Muscle of leg (tissue), 11 donors: ENCODE data around the gene SYTL1. TPM values are rescaled to one million over a fixed set of nuclear protein-coding genes. Genes with fewer than 3 reads are reported as not detected.

Experiments
- DNase-seq: peaks from one replicate; pipeline ENCODE4 v3.0.0; 2013
- H3K27ac ChIP-seq: one replicate; pipeline ENCODE4 v1.5.1; 2013; ENCODE audit warnings: mild to moderate bottlenecking, low read length, control low read depth
- H3K27me3 ChIP-seq: one replicate; pipeline ENCODE4 v1.6.1; 2013; ENCODE audit warnings: low read length; ENCODE audit not compliant: control insufficient read depth, insufficient read depth
- H3K36me3 ChIP-seq: one replicate; pipeline ENCODE4 v1.6.1; 2013; ENCODE audit warnings: low read length; ENCODE audit not compliant: control insufficient read depth, insufficient read depth
- H3K4me1 ChIP-seq: one replicate; pipeline ENCODE4 v1.6.1; 2013; ENCODE audit warnings: low read length; ENCODE audit not compliant: control insufficient read depth, insufficient read depth
- H3K4me3 ChIP-seq: one replicate; pipeline ENCODE4 v1.5.1; 2013; ENCODE audit warnings: low read length, control low read depth
- H3K9me3 ChIP-seq: replicated peaks from 2 replicates; pipeline ENCODE4 v1.6.1; 2013; ENCODE audit warnings: low read depth, low read length; ENCODE audit not compliant: control insufficient read depth
- WGBS: methylation state at CpG from one replicate; pipeline ENCODE4 v1.1.5; 2013; ENCODE audit warnings: missing lambda C conversion rate; ENCODE audit not compliant: insufficient coverage; 5-methylcytosine and 5-hydroxymethylcytosine counted together
- polyA plus RNA-seq, 8 donors: library from polyadenylated mRNA; unstranded; fragments of 120-200 nt; gene quantifications; one replicate each; pipeline versions ENCODE4 v1.2.1 to v1.2.3, GENCODE V29; 2013; ENCODE audit warnings: inconsistent platforms in 1 of 8, low replicate concordance in 1 of 8; ENCODE audit not compliant: insufficient read length in 8 of 8, insufficient read depth in 1 of 8
- total RNA-seq: library from RNA; stranded (reverse); fragments of 120-200 nt; gene quantifications from one replicate; pipeline ENCODE4 v1.2.4, GENCODE V29; 2013

Gene SYTL1
- total and polyA plus RNA-seq, 9 donors: 0.62 to 4.8 (median 1.2) TPM

- no peak for DNase-seq
- Histone ChIP-seq H3K4me3 (no peak overlapping the region), H3K27me3 (no peaks in the 10 kb centered on the region), H3K4me1 (peaks cover 76% of the 10 kb centered on the region), H3K9me3 (no peaks in the 10 kb centered on the region), H3K36me3 (peaks cover 3% of the 10 kb centered on the region), H3K27ac (peak overlapping the region; percentile 21)
- WGBS: 92% methylated on average over 3 of the region's 4 CpGs
Measured at GRCh38 chr1:27398405-27399149, 56.8 kb downstream of the SYTL1 start.

- WGBS: 41% methylated on average over 9 of the region's 19 CpGs
- Histone ChIP-seq H3K27ac (peak overlapping the region; percentile 42), H3K4me3 (no peak overlapping the region), H3K27me3 (no peaks in the 10 kb centered on the region), H3K36me3 (peaks cover 3% of the 10 kb centered on the region), H3K9me3 (no peaks in the 10 kb centered on the region), H3K4me1 (peaks cover 85% of the 10 kb centered on the region)
- DNase-seq: no peak
Measured at GRCh38 chr1:27399251-27400025, 57.6 kb downstream of the SYTL1 start.

- DNase-seq: no peak
- Histone ChIP-seq H3K4me1 (peaks cover 86% of the 10 kb centered on the region), H3K4me3 (no peak overlapping the region), H3K36me3 (peaks cover 7% of the 10 kb centered on the region), H3K9me3 (no peaks in the 10 kb centered on the region), H3K27ac (no peak overlapping the region), H3K27me3 (no peaks in the 10 kb centered on the region)
- WGBS: 53% methylated on average over 9 of the region's 13 CpGs
Measured at GRCh38 chr1:27400082-27400962, 58.5 kb downstream of the SYTL1 start.

GRCh38 chr1:27400963-27401341 is 59.1 kb downstream of the SYTL1 start:
- 94% methylated on average over 2 of the region's 5 CpGs for WGBS
- H3K4me1 ChIP-seq: peaks cover 87% of the 10 kb centered on the region

GRCh38 chr1:27402349-27402754 is 60.5 kb downstream of the SYTL1 start:
- DNase-seq: peak; percentile 78
- H3K4me3 ChIP-seq: no peak overlapping the region
- no peaks in the 10 kb centered on the region for H3K9me3 ChIP-seq

More at GRCh38 chr1:27400963-27401341, 59.1 kb downstream of the SYTL1 start:
- peaks cover 7% of the 10 kb centered on the region for H3K36me3 ChIP-seq
- H3K27ac ChIP-seq: no peak overlapping the region
- H3K27me3 ChIP-seq: no peaks in the 10 kb centered on the region
- no peaks in the 10 kb centered on the region for H3K9me3 ChIP-seq
- DNase-seq: no peak
- H3K4me3 ChIP-seq: no peak overlapping the region

GRCh38 chr1:27403065-27403726 is 61.4 kb downstream of the SYTL1 start:
- DNase-seq: peak; percentile 92
- no peak overlapping the region for H3K4me3 ChIP-seq
- no peaks in the 10 kb centered on the region for H3K27me3 ChIP-seq
- H3K36me3 ChIP-seq: peaks cover 22% of the 10 kb centered on the region
- WGBS: 9% methylated on average over 24 of the region's 24 CpGs
- peaks cover 85% of the 10 kb centered on the region for H3K4me1 ChIP-seq
- no peaks in the 10 kb centered on the region for H3K9me3 ChIP-seq
- H3K27ac ChIP-seq: peak overlapping the region; percentile 80

More at GRCh38 chr1:27402349-27402754, 60.5 kb downstream of the SYTL1 start:
- H3K4me1 ChIP-seq: peaks cover 91% of the 10 kb centered on the region
- peaks cover 14% of the 10 kb centered on the region for H3K36me3 ChIP-seq
- peak overlapping the region; percentile 80 for H3K27ac ChIP-seq
- 46% methylated on average over 5 of the region's 8 CpGs for WGBS
- no peaks in the 10 kb centered on the region for H3K27me3 ChIP-seq

Other genes starting within 250 kb of the SYTL1 start
- 3.1 TPM for gene SLC9A1, start 186.9 kb upstream of the SYTL1 start, total RNA-seq
- 10 to 100 TPM; 10.5 to 21.1 (median 16.4) TPM for gene SLC9A1, start 186.9 kb upstream of the SYTL1 start, polyA plus RNA-seq
- 11.3 TPM for gene WDTC1, start 107.4 kb upstream of the SYTL1 start, total RNA-seq
- gene WDTC1, start 107.4 kb upstream of the SYTL1 start, polyA plus RNA-seq: 10 to 100 TPM; 24.0 to 30.7 (median 27.7) TPM
- 22.4 TPM for gene TMEM222, start 19.9 kb upstream of the SYTL1 start, total RNA-seq
- gene TMEM222, start 19.9 kb upstream of the SYTL1 start, polyA plus RNA-seq: 10 to 100 TPM; 22.9 to 28.3 (median 26.0) TPM
- gene MAP3K6, start 24.9 kb downstream of the SYTL1 start, total RNA-seq: 12.4 TPM
- gene MAP3K6, start 24.9 kb downstream of the SYTL1 start, polyA plus RNA-seq: 10 to 100 TPM in 7 of 8 donors, 1 to 10 TPM in 1; 10.0 to 13.6 (median 12.5) TPM
- gene FCN3, start 32.8 kb downstream of the SYTL1 start, total RNA-seq: 0.75 TPM
- gene FCN3, start 32.8 kb downstream of the SYTL1 start, polyA plus RNA-seq: 1 to 10 TPM in 1 of 8 donors, under 1 TPM in 5, not detected in 2; 0.20 to 1.7 (median 0.49) TPM
- gene CD164L2, start 41.3 kb downstream of the SYTL1 start, total RNA-seq: not detected
- under 1 TPM in 1 of 8 donors, not detected in 7; 0.48 TPM for gene CD164L2, start 41.3 kb downstream of the SYTL1 start, polyA plus RNA-seq
- gene GPR3, start 50.6 kb downstream of the SYTL1 start, total RNA-seq: 0.18 TPM
- 1 to 10 TPM in 2 of 8 donors, under 1 TPM in 6; 0.55 to 1.1 (median 0.86) TPM for gene GPR3, start 50.6 kb downstream of the SYTL1 start, polyA plus RNA-seq
- gene WASF2, start 148.1 kb downstream of the SYTL1 start, total RNA-seq: 22.4 TPM
- gene WASF2, start 148.1 kb downstream of the SYTL1 start, polyA plus RNA-seq: 10 to 100 TPM; 57.1 to 99.8 (median 75.5) TPM